Adrenal gland (tissue), 5 donors: ENCODE measurements around the gene CHMP5.

Source experiments
- CTCF ChIP-seq, 6 experiments: fragments of 450-650 bp in 4 of 6; fragments of 200-600 bp in 2 of 6; sonication (generic) in 1 of 6; IDR thresholded peaks; 1 replicate in 5 of 6; 2 replicates in 1 of 6; pipeline versions ENCODE4 v1.5.1 to v1.8.0; 2016 to 2021; ENCODE audit warnings: antibody characterized with exemption in 6 of 6, mild to moderate bottlenecking in 2 of 6, moderate library complexity in 1 of 6
- POLR2A ChIP-seq, 2 donors: fragments of 450-650 bp; IDR thresholded peaks; one replicate each; pipeline ENCODE4 v1.6.1; 2017; ENCODE audit warnings: antibody characterized with exemption in 2 of 2, mild to moderate bottlenecking in 2 of 2, moderate library complexity in 1 of 2
- donor health status: DM: no; HTN: no; CAD: no.

- no peak for TF ChIP-seq CTCF (IDR thresholded peaks at IDR 0.05)
- no peak for TF ChIP-seq POLR2A (IDR thresholded peaks at IDR 0.05)
Measured at GRCh38 chr9:33257276-33257675, 7.6 kb upstream of the CHMP5 start.
